ENCODE measurements around the gene TNNT2.

The TNNT2 gene

GRCh38 chr1:201401700-201402099 lies 24.2 kb upstream of the TNNT2 start:
- peak in 1 of 2 donors; percentile 35 for DNase-seq

- no peak for DNase-seq
Measured at GRCh38 chr1:201400852-201401230, 23.4 kb upstream of the TNNT2 start.

GRCh38 chr1:201400212-201400851 lies 22.9 kb upstream of the TNNT2 start:
- DNase-seq, result no peak

- DNase-seq, result no peak
Measured at GRCh38 chr1:201399352-201400126, 22.1 kb upstream of the TNNT2 start.

- no peak for DNase-seq
Measured at GRCh38 chr1:201399018-201399351, 21.5 kb upstream of the TNNT2 start, which contains the start of gene LAD1. Gene LAD1, minus strand, starts transcription at chr1:201399324. Its CDS starts 18 bp downstream, at chr1:201399306.

GRCh38 chr1:201397675-201398074 lies 20.2 kb upstream of the TNNT2 start:
- no peak for DNase-seq

GRCh38 chr1:201396861-201397464 lies 19.5 kb upstream of the TNNT2 start:
- no peak for DNase-seq

GRCh38 chr1:201395936-201396335 lies 18.5 kb upstream of the TNNT2 start:
- no peak for DNase-seq

- no peak for DNase-seq
Measured at GRCh38 chr1:201394591-201394990, 17.1 kb upstream of the TNNT2 start.

GRCh38 chr1:201393076-201393475 lies 15.6 kb upstream of the TNNT2 start:
- no peak for DNase-seq

- no peak for DNase-seq
Measured at GRCh38 chr1:201391651-201392511, 14.4 kb upstream of the TNNT2 start.

GRCh38 chr1:201391225-201391624 lies 13.7 kb upstream of the TNNT2 start:
- DNase-seq, result no peak

GRCh38 chr1:201389051-201389450 lies 11.6 kb upstream of the TNNT2 start:
- no peak for DNase-seq

GRCh38 chr1:201386208-201386607 lies 8.7 kb upstream of the TNNT2 start:
- no peak for DNase-seq

GRCh38 chr1:201385299-201385891 lies 7.9 kb upstream of the TNNT2 start:
- DNase-seq, result peak in 1 of 2 donors; percentile 57

GRCh38 chr1:201384406-201384782 lies 6.9 kb upstream of the TNNT2 start:
- DNase-seq, result no peak

GRCh38 chr1:201383647-201384405 lies 6.3 kb upstream of the TNNT2 start:
- DNase-seq, result no peak

- DNase-seq, result no peak
Measured at GRCh38 chr1:201381130-201381529, 3.6 kb upstream of the TNNT2 start.

- no peak for DNase-seq
Measured at GRCh38 chr1:201379733-201380242, 2.3 kb upstream of the TNNT2 start.

GRCh38 chr1:201378804-201379203 lies 1.3 kb upstream of the TNNT2 start:
- no peak for DNase-seq

GRCh38 chr1:201376464-201377374 lies 761 bp downstream of the TNNT2 start:
- DNase-seq, result peak in 1 of 2 donors; percentile 52
